Fibroblast of pulmonary artery (primary cell): ENCODE measurements around the gene C17orf107.
A peak's percentile ranks its signal among the peaks of the same experiment; 100 is the strongest.
"Not testable (repeated sequence)": the region's sequence is repeated elsewhere in the genome, so short reads cannot be mapped to it uniquely, and the experiment has no call there.

Experiments
- DNase-seq: peaks from one replicate; pipeline ENCODE4 v3.0.0-alpha.2; 2010; ENCODE audit warnings: low read depth
- H3K4me3 ChIP-seq: replicated peaks from 2 replicates; pipeline ENCODE4 v1.5.1; 2011; ENCODE audit warnings: low read depth, mild to moderate bottlenecking, control low read depth, low read length, moderate library complexity
- CTCF ChIP-seq: IDR thresholded peaks from 2 replicates; pipeline ENCODE4 v1.5.1; 2011; ENCODE audit warnings: mild to moderate bottlenecking, control low read depth, low read length, inconsistent platforms; ENCODE audit errors: missing control alignments

Gene C17orf107

GRCh38 chr17:4856271-4856936 lies 42.9 kb upstream of the C17orf107 start:
- no peak for DNase-seq
- TF ChIP-seq CTCF, result no peak

GRCh38 chr17:4856937-4857314 lies 42.4 kb upstream of the C17orf107 start:
- no peak overlapping the region for H3K4me3 ChIP-seq
- TF ChIP-seq CTCF, result no peak
- no peak for DNase-seq

More at GRCh38 chr17:4856271-4856936, 42.9 kb upstream of the C17orf107 start:
- no peak overlapping the region for H3K4me3 ChIP-seq

GRCh38 chr17:4857347-4857746 lies 42.0 kb upstream of the C17orf107 start:
- not testable (repeated sequence) for DNase-seq

GRCh38 chr17:4858068-4858881 lies 41.1 kb upstream of the C17orf107 start:
- DNase-seq, result peak; percentile 57
- TF ChIP-seq CTCF, result no peak
- no peak overlapping the region for H3K4me3 ChIP-seq

More at GRCh38 chr17:4857347-4857746, 42.0 kb upstream of the C17orf107 start:
- not testable (repeated sequence) for H3K4me3 ChIP-seq

GRCh38 chr17:4858882-4859260 lies 40.5 kb upstream of the C17orf107 start:
- no peak for TF ChIP-seq CTCF
- peak; percentile 42 for DNase-seq
- peak overlapping the region; percentile 9 for H3K4me3 ChIP-seq

- H3K4me3 ChIP-seq, result no peak overlapping the region
- peak; percentile 33 for DNase-seq
- TF ChIP-seq CTCF, result no peak
Observed at GRCh38 chr17:4859816-4860625, 39.3 kb upstream of the C17orf107 start.

GRCh38 chr17:4860651-4861050 lies 38.7 kb upstream of the C17orf107 start:
- no peak overlapping the region for H3K4me3 ChIP-seq
- no peak for DNase-seq
- no peak for TF ChIP-seq CTCF
